Activated naive CD4-positive, alpha-beta T cell treated with anti-CD3 and anti-CD28 coated beads, Interleukin-2, amount 50 U/mL, for 72 hours (primary cell): ENCODE results near the gene ATXN7. TPM values are rescaled to one million over a fixed set of nuclear protein-coding genes. Genes with fewer than 3 reads are reported as not detected.

ENCODE experiments used
- ATAC-seq, 2 donors: fragments of 150-1000 bp; cut with Tn5 transposase; 2 replicates each; pipeline ENCODE4 v1.10.0; 2021; ENCODE audit warnings: mild to moderate bottlenecking in 2 of 2, moderate library complexity in 2 of 2
- DNase-seq, 2 donors: peaks; one replicate each; pipeline ENCODE4 v3.0.0; 2021 to 2022; ENCODE audit warnings: low spot score in 2 of 2
- H3K27ac Mint-ChIP-seq, 2 donors: one replicate each; pipeline ENCODE4 v1.8.0; 2022; ENCODE audit warnings: mild to moderate bottlenecking in 2 of 2, mixed read lengths in 2 of 2
- H3K36me3 Mint-ChIP-seq, 2 donors: one replicate each; pipeline ENCODE4 v1.8.0; 2022; ENCODE audit warnings: mixed read lengths in 2 of 2
- H3K9me3 Mint-ChIP-seq, 2 donors: one replicate each; pipeline ENCODE4 v1.8.0; 2022; ENCODE audit warnings: mixed read lengths in 2 of 2
- total RNA-seq, 2 donors: library from RNA; stranded (reverse); gene quantifications; one replicate each; pipeline ENCODE4 v1.2.3, GENCODE V29; 2022

ATXN7 gene
- total RNA-seq, 2 donors from 2014 or later = 28.6 to 54.9 TPM

DNA sequence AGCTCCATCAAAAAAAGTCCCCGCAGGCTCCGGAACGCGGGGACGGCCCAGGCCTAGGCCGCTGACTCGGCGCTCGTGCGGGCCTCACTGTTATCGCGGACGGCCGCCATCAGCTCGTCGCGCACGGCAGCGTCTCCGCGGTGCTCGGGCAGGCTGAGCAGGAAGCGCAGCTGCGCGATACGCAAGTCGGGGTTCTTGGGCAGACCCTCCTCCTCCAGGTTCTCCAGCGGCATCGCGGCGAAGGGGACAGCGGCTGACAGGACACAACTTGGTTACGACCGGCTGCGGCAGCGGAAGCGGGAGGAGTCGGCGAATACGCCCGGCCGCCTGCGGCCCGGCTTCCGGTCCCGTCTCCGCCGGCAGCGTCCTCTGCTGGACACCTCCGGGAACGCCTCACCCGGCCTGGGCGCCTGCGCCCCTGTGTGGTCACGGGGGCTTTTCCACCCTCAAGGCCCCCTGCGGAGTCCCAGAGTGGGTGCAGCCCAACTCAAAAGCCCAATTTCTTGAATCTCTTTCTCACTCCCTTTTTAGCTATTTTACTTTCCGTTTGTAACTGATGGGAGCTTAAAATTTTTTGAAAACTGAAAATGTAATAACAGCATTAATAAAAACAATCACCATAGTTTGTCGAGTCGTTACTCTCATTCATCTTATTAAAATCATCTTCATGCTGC is 159.7 kb downstream of the ATXN7 start, which contains the start of gene PSMD6:
PSMD6 (minus strand) TSS at position 308 of the 674 bp plus-strand sequence; CDS start at position 233, 75 bp downstream.
- peaks cover 13 to 21% of the 10 kb centered on the region in 2 donors for H3K36me3 Mint-ChIP-seq
- ATAC-seq (peak; percentile 92), DNase-seq (peak; percentile 91 to 98)
- H3K27ac Mint-ChIP-seq = peak within 1 kb of the TSS; percentile 87 to 99
- no peaks in the 10 kb centered on the region for H3K9me3 Mint-ChIP-seq

GRCh38 chr3:64023861-64024223 is 160.2 kb downstream of the ATXN7 start:
- peak overlapping the region in 1 of 2 donors; percentile 99 for H3K27ac Mint-ChIP-seq
- H3K36me3 Mint-ChIP-seq = peaks cover 13 to 21% of the 10 kb centered on the region in 2 donors
- DNase-seq = no peak
- ATAC-seq = no peak
- no peaks in the 10 kb centered on the region for H3K9me3 Mint-ChIP-seq

GRCh38 chr3:64026346-64026745 is 162.7 kb downstream of the ATXN7 start:
- ATAC-seq (no peak), DNase-seq (no peak)
- Mint-ChIP-seq H3K27ac (no peak overlapping the region), H3K9me3 (no peaks in the 10 kb centered on the region), H3K36me3 (peaks cover 13 to 14% of the 10 kb centered on the region in 2 donors)

- DNase-seq = no peak
- no peak overlapping the region for H3K27ac Mint-ChIP-seq
- no peaks in the 10 kb centered on the region for H3K9me3 Mint-ChIP-seq
- peaks cover 3 to 4% of the 10 kb centered on the region in 2 donors for H3K36me3 Mint-ChIP-seq
- ATAC-seq = no peak
Measured at GRCh38 chr3:64027658-64028057, 164.0 kb downstream of the ATXN7 start.

GRCh38 chr3:64028754-64029153 is 165.1 kb downstream of the ATXN7 start:
- ATAC-seq (peak in 1 of 2 donors; percentile 14), DNase-seq (no peak)
- H3K27ac Mint-ChIP-seq = no peak overlapping the region
- H3K9me3 Mint-ChIP-seq = no peaks in the 10 kb centered on the region
- H3K36me3 Mint-ChIP-seq = no peaks in the 10 kb centered on the region

GRCh38 chr3:64029287-64029686 is 165.6 kb downstream of the ATXN7 start:
- ATAC-seq = no peak
- peaks cover 2 to 5% of the 10 kb centered on the region in 2 donors for H3K9me3 Mint-ChIP-seq
- DNase-seq = no peak
- H3K36me3 Mint-ChIP-seq = peaks cover 3 to 4% of the 10 kb centered on the region in 2 donors
- H3K27ac Mint-ChIP-seq = no peak overlapping the region

DNA sequence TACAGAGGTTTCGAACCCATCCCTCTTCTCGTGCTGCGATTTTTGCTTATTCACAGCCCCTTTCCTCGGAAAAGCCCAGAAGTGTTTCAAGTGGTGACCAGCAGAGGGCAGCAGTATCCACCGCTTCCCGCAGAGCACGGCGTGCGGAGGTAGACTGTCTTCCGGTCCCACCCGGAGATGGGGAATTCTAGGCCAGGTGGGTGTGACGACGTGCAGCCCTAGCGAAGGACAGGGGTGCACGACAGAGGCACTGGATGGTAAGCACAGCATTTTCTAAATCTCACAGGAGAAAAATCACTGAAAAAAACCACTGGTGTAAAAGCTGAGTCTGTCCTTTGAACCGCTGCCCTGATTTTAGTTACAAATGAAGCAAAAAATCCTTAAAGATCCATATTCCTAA is 167.1 kb downstream of the ATXN7 start:
- peak overlapping the region; percentile 33 to 45 for H3K27ac Mint-ChIP-seq
- ATAC-seq (peak; percentile 94 to 100), DNase-seq (peak; percentile 68 to 80)
- H3K9me3 Mint-ChIP-seq = peaks cover 4 to 8% of the 10 kb centered on the region in 2 donors
- peaks cover 4 to 6% of the 10 kb centered on the region in 2 donors for H3K36me3 Mint-ChIP-seq

DNA sequence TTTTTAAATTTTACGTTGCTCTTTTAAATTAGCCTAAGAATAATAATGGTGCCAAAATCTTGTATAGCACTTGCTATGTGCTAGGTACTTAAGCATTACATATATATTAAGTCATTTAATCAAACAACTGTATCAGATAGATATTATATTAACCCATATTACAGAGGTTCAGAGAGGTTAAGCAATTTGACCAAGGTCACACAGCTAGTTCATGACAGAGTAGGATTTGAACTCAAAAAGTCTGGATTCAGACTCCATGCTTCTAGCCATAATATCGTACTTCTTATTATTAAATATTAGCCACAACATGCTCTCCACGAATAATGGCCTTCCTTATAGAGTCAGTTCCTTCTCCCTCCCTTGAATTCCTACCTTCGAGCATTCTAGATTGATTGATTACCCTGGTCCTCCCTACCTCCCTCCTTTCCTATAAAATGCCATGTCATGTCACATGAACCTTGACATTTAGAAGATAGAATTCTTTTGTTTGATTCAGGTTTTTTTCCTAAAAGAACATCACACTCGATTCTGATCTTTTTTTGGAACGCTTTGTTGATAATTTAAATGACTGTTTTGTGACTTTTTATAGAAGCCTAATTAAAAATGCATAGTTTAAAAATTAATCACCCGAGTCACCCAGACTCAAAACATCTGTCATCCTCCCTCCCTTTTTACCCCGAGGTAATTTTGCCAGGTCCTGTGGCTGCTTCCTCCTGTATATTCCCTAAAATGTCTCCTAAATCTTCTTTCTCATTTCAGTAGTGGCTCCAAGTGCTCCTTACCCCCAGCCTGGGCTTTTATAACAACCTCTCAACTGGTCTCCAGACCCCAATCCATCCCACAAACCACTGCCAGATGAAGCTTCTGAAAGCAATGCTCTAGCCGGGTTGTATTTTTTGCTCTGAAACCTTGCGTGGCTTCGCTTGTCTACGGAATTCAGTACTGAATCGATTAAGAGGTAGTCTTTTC is 168.2 kb downstream of the ATXN7 start:
- DNase-seq (no peak), ATAC-seq (no peak)
- H3K36me3 Mint-ChIP-seq = peaks cover 4 to 6% of the 10 kb centered on the region in 2 donors

DNA sequence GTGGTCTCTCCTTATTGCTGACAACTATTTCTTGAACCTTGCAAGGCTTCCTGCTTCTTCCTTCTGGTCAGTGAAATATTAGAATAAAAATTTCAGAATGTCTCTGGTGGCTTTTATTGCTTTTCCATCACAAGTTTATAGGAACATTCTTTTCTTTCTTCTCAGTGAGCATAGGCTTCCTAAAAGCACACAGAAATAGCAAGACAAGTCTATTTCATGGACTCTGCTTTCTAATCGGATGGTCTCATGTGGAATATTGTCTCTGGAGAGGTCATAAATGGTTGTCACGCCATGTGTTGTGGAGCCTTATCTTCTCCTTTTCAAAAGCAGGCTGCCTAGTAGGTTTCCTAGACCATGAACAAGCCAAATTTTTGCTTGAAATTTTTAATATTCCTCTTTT is 169.4 kb downstream of the ATXN7 start:
- no peak for DNase-seq
- Mint-ChIP-seq H3K9me3 (peaks cover 4 to 8% of the 10 kb centered on the region in 2 donors), H3K36me3 (peaks cover 4 to 6% of the 10 kb centered on the region in 2 donors), H3K27ac (no peak overlapping the region)
- ATAC-seq = no peak

More for the DNA sequence above, 168.2 kb downstream of the ATXN7 start:
- Mint-ChIP-seq H3K27ac (no peak overlapping the region), H3K9me3 (peaks cover 4 to 8% of the 10 kb centered on the region in 2 donors)

GRCh38 chr3:64037084-64037483 is 173.4 kb downstream of the ATXN7 start:
- ATAC-seq (no peak), DNase-seq (no peak)
- peaks cover 4 to 8% of the 10 kb centered on the region in 2 donors for H3K9me3 Mint-ChIP-seq
- H3K36me3 Mint-ChIP-seq = peaks cover 4 to 6% of the 10 kb centered on the region in 2 donors
- H3K27ac Mint-ChIP-seq = no peak overlapping the region

DNA sequence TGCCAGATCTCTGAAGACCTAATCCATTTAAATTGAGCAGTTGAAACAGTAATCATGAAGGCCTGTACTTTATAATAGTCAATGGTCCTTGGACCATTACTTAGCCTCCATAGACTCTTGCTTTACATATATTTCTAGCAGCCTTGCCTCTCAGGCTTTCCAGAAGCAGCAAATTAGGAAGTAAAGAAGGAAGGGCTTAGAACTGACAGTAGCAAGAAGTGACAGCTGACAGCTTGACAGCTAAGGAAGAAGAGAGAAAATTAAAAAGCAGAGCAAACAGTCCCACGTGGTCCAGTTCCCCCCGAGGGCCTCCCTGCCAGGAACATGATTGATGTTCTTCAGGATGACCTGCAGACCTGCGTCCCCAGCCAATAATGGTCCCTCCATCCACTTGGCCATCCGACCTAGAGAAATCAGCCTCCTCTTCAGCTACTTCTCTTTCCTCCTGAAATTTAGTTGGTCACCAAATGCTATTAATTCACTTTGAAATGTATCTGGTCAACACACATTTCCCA is 174.6 kb downstream of the ATXN7 start:
- ATAC-seq (no peak), DNase-seq (no peak)
- Mint-ChIP-seq H3K27ac (no peak overlapping the region), H3K36me3 (peaks cover 4 to 6% of the 10 kb centered on the region in 2 donors), H3K9me3 (peaks cover 4 to 8% of the 10 kb centered on the region in 2 donors)

GRCh38 chr3:64039332-64039731 is 175.7 kb downstream of the ATXN7 start:
- no peak for ATAC-seq
- no peak for DNase-seq
- peaks cover 1 to 2% of the 10 kb centered on the region in 2 donors for H3K36me3 Mint-ChIP-seq
- H3K9me3 Mint-ChIP-seq = peaks cover 2 to 3% of the 10 kb centered on the region in 2 donors
- H3K27ac Mint-ChIP-seq = no peak overlapping the region

GRCh38 chr3:64039981-64040733 is 176.5 kb downstream of the ATXN7 start:
- Mint-ChIP-seq H3K36me3 (no peaks in the 10 kb centered on the region), H3K27ac (no peak overlapping the region), H3K9me3 (no peaks in the 10 kb centered on the region)
- DNase-seq = no peak
- ATAC-seq = no peak

DNA sequence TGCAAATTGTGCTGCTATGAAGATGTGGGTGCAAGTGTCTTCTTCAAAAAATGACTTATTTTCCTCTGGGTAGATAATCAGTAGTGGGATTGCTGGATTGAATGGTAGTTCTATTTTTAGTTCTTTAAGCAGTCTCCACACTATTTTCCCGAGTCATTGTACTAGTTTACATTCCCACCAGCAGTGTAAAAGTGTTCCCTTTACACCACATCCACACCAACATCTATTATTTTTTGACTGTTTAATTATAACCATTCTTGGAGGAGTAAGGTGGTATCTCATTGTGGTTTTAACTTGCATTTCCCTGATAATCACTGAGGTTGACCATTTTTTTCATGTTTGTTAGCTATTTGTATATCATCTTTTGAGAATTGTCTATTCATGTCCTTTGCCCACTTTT is 179.3 kb downstream of the ATXN7 start:
- no peak for ATAC-seq
- no peaks in the 10 kb centered on the region for H3K9me3 Mint-ChIP-seq
- no peak for DNase-seq
- H3K36me3 Mint-ChIP-seq = no peaks in the 10 kb centered on the region
- no peak overlapping the region for H3K27ac Mint-ChIP-seq

GRCh38 chr3:64046592-64046991 is 182.9 kb downstream of the ATXN7 start:
- no peak for DNase-seq
- no peak for ATAC-seq
- Mint-ChIP-seq H3K9me3 (no peaks in the 10 kb centered on the region), H3K27ac (no peak overlapping the region), H3K36me3 (no peaks in the 10 kb centered on the region)

DNA sequence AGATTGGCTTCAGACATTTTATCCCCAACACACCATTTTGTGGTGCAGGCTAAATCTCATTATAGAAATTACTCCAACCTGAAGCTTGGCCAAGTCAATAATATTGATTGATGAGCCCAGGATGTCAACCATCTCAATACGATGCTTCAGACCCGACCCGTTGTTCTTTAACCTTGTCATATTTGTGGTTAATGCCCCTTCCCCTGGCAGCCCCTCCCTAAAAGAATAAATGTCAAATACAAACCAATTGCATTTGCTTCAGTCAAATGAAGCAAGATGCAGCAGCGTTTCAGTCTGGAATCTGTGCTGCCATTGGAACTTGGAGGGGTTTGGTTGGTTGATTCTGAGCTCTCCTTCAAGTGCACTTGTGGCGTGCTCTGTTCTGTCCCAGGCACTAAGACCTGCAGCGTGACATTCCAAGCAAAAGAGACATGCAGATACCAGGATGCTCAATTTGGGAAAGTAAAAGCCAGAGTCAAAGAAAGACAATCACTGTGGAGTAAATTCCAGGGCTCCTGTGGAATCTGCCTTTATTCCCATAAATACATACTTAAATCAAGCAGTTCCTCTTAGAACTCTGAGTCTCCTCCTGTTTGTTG is 183.4 kb downstream of the ATXN7 start:
- ATAC-seq = no peak
- Mint-ChIP-seq H3K36me3 (no peaks in the 10 kb centered on the region), H3K9me3 (no peaks in the 10 kb centered on the region), H3K27ac (no peak overlapping the region)
- no peak for DNase-seq
